IMR-90 (cell line): ENCODE data around the gene GABARAPL1. TPM values are rescaled to one million over a fixed set of nuclear protein-coding genes. Genes with fewer than 3 reads are reported as not detected.

Experiments
- ATAC-seq: fragments of 200-7000 bp; cut with Tn5 transposase; 2 replicates; pipeline ENCODE4 v1.9.1; 2020; ENCODE audit warnings: low read depth, mild to moderate bottlenecking, moderate library complexity
- BruUV-seq: library from RNA; stranded (reverse); fragments of 400-500 nt; replicated peaks from 2 replicates; lab custom pipeline; 2021; lab: Mats Ljungman, UMichigan
- CTCF ChIA-PET: fragments of 300-600 bp; formaldehyde crosslinking; extraction: SDS; loops from one replicate; lab custom pipeline; 2021; ENCODE audit warnings: antibody characterized with exemption; lab: Yijun Ruan, JAX
- POLR2A ChIA-PET: fragments of 300-600 bp; sonication (Branson Sonifier 250); formaldehyde crosslinking; loops from one replicate; lab custom pipeline; 2022; ENCODE audit warnings: antibody characterized with exemption; ENCODE audit not compliant: unreplicated experiment; lab: Charles Lee
- DNase-seq: peaks from one replicate; pipeline ENCODE4 v3.0.0; 2013
- H2AFZ ChIP-seq: replicated peaks from 2 replicates; pipeline ENCODE3; 2013; ENCODE audit warnings: low read length, mild to moderate bottlenecking; ENCODE audit not compliant: poor library complexity
- H2AK5ac ChIP-seq: 2 replicates; pipeline ENCODE4 v1.6.1; 2013; ENCODE audit warnings: low read depth, low read length, inconsistent platforms
- H2AK9ac ChIP-seq: replicated peaks from 2 replicates; pipeline ENCODE3; 2013; ENCODE audit warnings: mild to moderate bottlenecking, low read depth, low read length, moderate library complexity; ENCODE audit not compliant: poor library complexity
- H2BK120ac ChIP-seq: 2 replicates; pipeline ENCODE4 v1.6.1; 2013; ENCODE audit warnings: low read depth, low read length, inconsistent platforms
- H2BK15ac ChIP-seq: 3 replicates; pipeline ENCODE4 v1.6.1; 2013; ENCODE audit warnings: low read depth, low read length, inconsistent platforms
- H2BK20ac ChIP-seq: 2 replicates; pipeline ENCODE4 v1.6.1; 2013; ENCODE audit warnings: low read depth, mild to moderate bottlenecking, inconsistent platforms, low read length, moderate library complexity
- H2BK5ac ChIP-seq: 2 replicates; pipeline ENCODE4 v1.6.1; 2013; ENCODE audit warnings: mild to moderate bottlenecking, low read depth, low read length, inconsistent platforms; ENCODE audit not compliant: poor library complexity, severe bottlenecking
- H3K14ac ChIP-seq: replicated peaks from 2 replicates; pipeline ENCODE4 v1.6.1; 2013; ENCODE audit warnings: low read depth, low read length, inconsistent platforms
- H3K18ac ChIP-seq: 2 replicates; pipeline ENCODE4 v1.6.1; 2013; ENCODE audit warnings: low read depth, low read length, control low read depth
- H3K23ac ChIP-seq: 2 replicates; pipeline ENCODE4 v1.6.1; 2013; ENCODE audit warnings: low read depth, low read length, inconsistent platforms
- H3K27ac ChIP-seq: 2 replicates; pipeline ENCODE4 v1.5.1; 2013; ENCODE audit warnings: mild to moderate bottlenecking, control low read depth, low read length; ENCODE audit not compliant: insufficient read depth
- H3K27me3 ChIP-seq: 2 replicates; pipeline ENCODE4 v1.6.1; 2013; ENCODE audit warnings: low read length; ENCODE audit not compliant: control insufficient read depth, insufficient read depth
- H3K36me3 ChIP-seq: 2 replicates; pipeline ENCODE4 v1.6.1; 2013; ENCODE audit warnings: low read length, mixed read lengths; ENCODE audit not compliant: control insufficient read depth, insufficient read depth
- H3K4ac ChIP-seq: 2 replicates; pipeline ENCODE4 v1.6.1; 2013; ENCODE audit warnings: low read depth, low read length, inconsistent platforms
- H3K4me1 ChIP-seq: 2 replicates; pipeline ENCODE4 v1.6.1; 2013; ENCODE audit warnings: low read length, mixed read lengths; ENCODE audit not compliant: control insufficient read depth, insufficient read depth
- H3K4me2 ChIP-seq: 2 replicates; pipeline ENCODE4 v1.6.1; 2013; ENCODE audit warnings: low read depth, mild to moderate bottlenecking, control low read depth, low read length, moderate library complexity
- H3K4me3 ChIP-seq: 2 replicates; pipeline ENCODE4 v1.5.1; 2013; ENCODE audit warnings: low read depth, mild to moderate bottlenecking, control low read depth, low read length, moderate library complexity; ENCODE audit not compliant: insufficient read depth
- H3K56ac ChIP-seq: 2 replicates; pipeline ENCODE4 v1.6.1; 2013; ENCODE audit warnings: low read length, inconsistent platforms; ENCODE audit not compliant: insufficient read depth; ENCODE audit errors: extremely low read depth
- H3K79me1 ChIP-seq, 2 experiments: 2 replicates each; pipeline ENCODE4 v1.6.1; 2013; ENCODE audit warnings: low read length in 2 of 2, inconsistent platforms in 1 of 2, low read depth in 1 of 2
- H3K9ac ChIP-seq: 2 replicates; pipeline ENCODE4 v1.6.1; 2013; ENCODE audit warnings: low read depth, low read length, control low read depth
- H3K9me1 ChIP-seq: 2 replicates; pipeline ENCODE4 v1.6.1; 2013; ENCODE audit warnings: low read length, inconsistent platforms; ENCODE audit not compliant: insufficient read depth
- H3K9me3 ChIP-seq: 2 replicates; pipeline ENCODE4 v1.6.1; 2013; ENCODE audit warnings: low read length; ENCODE audit not compliant: control insufficient read depth, insufficient read depth
- H4K20me1 ChIP-seq: 2 replicates; pipeline ENCODE4 v1.6.1; 2013; ENCODE audit warnings: low read length, inconsistent platforms; ENCODE audit not compliant: insufficient read depth
- H4K5ac ChIP-seq: 2 replicates; pipeline ENCODE4 v1.6.1; 2013; ENCODE audit warnings: mild to moderate bottlenecking, low read depth, low read length, control low read depth
- H4K8ac ChIP-seq, 2 experiments: 2 replicates each; pipeline ENCODE4 v1.6.1; 2013; ENCODE audit warnings: low read depth in 2 of 2, low read length in 2 of 2, control low read depth in 1 of 2, inconsistent platforms in 1 of 2
- H4K91ac ChIP-seq: 2 replicates; pipeline ENCODE4 v1.6.1; 2013; ENCODE audit warnings: low read depth, low read length, inconsistent platforms; ENCODE audit not compliant: insufficient read depth
- CHD1 ChIP-seq: IDR thresholded peaks from 2 replicates; pipeline ENCODE4 v1.6.1; 2012; ENCODE audit warnings: low read depth, low read length, improper control_type of control experiment
- ELK1 ChIP-seq: fragments of 150-350 bp; IDR thresholded peaks from 2 replicates; pipeline ENCODE4 v1.6.1; 2016; ENCODE audit warnings: low read depth, mild to moderate bottlenecking, low read length, moderate library complexity, borderline replicate concordance
- POLR2A ChIP-seq: IDR thresholded peaks from 2 replicates; pipeline ENCODE4 v1.6.1; 2012; ENCODE audit warnings: mild to moderate bottlenecking, low read depth, low read length
- RAD21 ChIP-seq: IDR thresholded peaks from 2 replicates; pipeline ENCODE4 v1.6.1; 2012; ENCODE audit warnings: low read length, improper control_type of control experiment
- SMC3 ChIP-seq: fragments of 150-350 bp; IDR thresholded peaks from 2 replicates; pipeline ENCODE4 v1.6.1; 2016; ENCODE audit warnings: low read depth, mild to moderate bottlenecking, antibody characterized with exemption, low read length, moderate library complexity
- WGBS, 2 experiments: methylation state at CpG; one replicate each; pipeline versions ENCODE4 v1.1.5 to v1.1.7; 2013; ENCODE audit warnings: missing lambda C conversion rate in 2 of 2; ENCODE audit not compliant: insufficient read length in 1 of 2; ENCODE audit errors: extremely low coverage in 2 of 2; 5-methylcytosine and 5-hydroxymethylcytosine counted together
- dilution Hi-C: fragments of 300-500 bp; cut with HindIII; formaldehyde crosslinking; loops from one replicate; pipeline ENCODE4 v1.14.3; 2018; ENCODE audit warnings: low sequenced_read_pairs; ENCODE audit not compliant: unreplicated experiment
- in situ Hi-C: fragments of 300-500 bp; cut with MboI; formaldehyde crosslinking; loops from 3 replicates; pipeline ENCODE4 v1.14.3; 2019; ENCODE audit warnings: low sequenced_read_pairs, inconsistent platforms, mixed read lengths
- intact Hi-C: fragments of 100-400 bp; cut with micrococcal nuclease; formaldehyde crosslinking; loops from 2 replicates; pipeline ENCODE4 v1.10.0; 2022
- polyA plus RNA-seq, 3 experiments: library from polyadenylated mRNA; depleted of rRNA; stranded (reverse); fragments of >200 nt; gene quantifications; 2 replicates each; pipeline ENCODE4 v1.2.3, GENCODE V29; 2012; ENCODE audit warnings: low replicate concordance in 1 of 3
- total RNA-seq: library from RNA; depleted of rRNA; stranded (reverse); fragments of >200 nt; gene quantifications from 2 replicates; pipeline ENCODE4 v1.2.3, GENCODE V29; 2012
- TF ChIP-seq, protein P1 (sequence below): conservative IDR thresholded peaks from 2 replicates; pipeline ENCODE4 v1.5.1; 2012; ENCODE audit warnings: mild to moderate bottlenecking, low read depth, low read length, improper control_type of control experiment

GABARAPL1 gene
- total and polyA plus RNA-seq, 2 of the 4 experiments (the other 2 are of a cell fraction) = 51.6 to 93.6 TPM

- TF ChIP-seq POLR2A = no peak
Observed at GRCh38 chr12:10189653-10190052, 23.0 kb upstream of the GABARAPL1 start (continued).

- H3K9ac ChIP-seq = no peak overlapping the region; the same call in 1 of the 2 replicates
- peak overlapping the region; percentile 49 for H2AK5ac ChIP-seq
- H2BK15ac ChIP-seq = peak overlapping the region; percentile 60; the same call in 1 of the 3 replicates
- peak overlapping the region; percentile 36 for H2AFZ ChIP-seq
- no peaks in the 10 kb centered on the region for H3K9me3 ChIP-seq
- H3K4me1 ChIP-seq = peaks cover 12% of the 10 kb centered on the region
- TF ChIP-seq SMC3 (peak; percentile 57), ELK1 (no peak), CHD1 (no peak), RAD21 (peak; percentile 87)
- TF ChIP-seq, protein P1, sequence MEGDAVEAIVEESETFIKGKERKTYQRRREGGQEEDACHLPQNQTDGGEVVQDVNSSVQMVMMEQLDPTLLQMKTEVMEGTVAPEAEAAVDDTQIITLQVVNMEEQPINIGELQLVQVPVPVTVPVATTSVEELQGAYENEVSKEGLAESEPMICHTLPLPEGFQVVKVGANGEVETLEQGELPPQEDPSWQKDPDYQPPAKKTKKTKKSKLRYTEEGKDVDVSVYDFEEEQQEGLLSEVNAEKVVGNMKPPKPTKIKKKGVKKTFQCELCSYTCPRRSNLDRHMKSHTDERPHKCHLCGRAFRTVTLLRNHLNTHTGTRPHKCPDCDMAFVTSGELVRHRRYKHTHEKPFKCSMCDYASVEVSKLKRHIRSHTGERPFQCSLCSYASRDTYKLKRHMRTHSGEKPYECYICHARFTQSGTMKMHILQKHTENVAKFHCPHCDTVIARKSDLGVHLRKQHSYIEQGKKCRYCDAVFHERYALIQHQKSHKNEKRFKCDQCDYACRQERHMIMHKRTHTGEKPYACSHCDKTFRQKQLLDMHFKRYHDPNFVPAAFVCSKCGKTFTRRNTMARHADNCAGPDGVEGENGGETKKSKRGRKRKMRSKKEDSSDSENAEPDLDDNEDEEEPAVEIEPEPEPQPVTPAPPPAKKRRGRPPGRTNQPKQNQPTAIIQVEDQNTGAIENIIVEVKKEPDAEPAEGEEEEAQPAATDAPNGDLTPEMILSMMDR = peak; percentile 85
- H3K56ac ChIP-seq = no peak overlapping the region; the same call in 1 of the 2 replicates
- 33% methylated on average over 1 of the region's 13 CpGs; no CpG with 5 or more reads in 1 of the 2 experiments for WGBS, 2 experiments
- H4K5ac ChIP-seq = peak overlapping the region; percentile 32; the same call in 1 of the 2 replicates
- ATAC-seq = peak; percentile 87
- no peak overlapping the region for H2AK9ac ChIP-seq
- H3K9me1 ChIP-seq = peaks cover 3% of the 10 kb centered on the region
- no peaks in the 10 kb centered on the region for H3K27me3 ChIP-seq
- CTCF ChIA-PET = interaction anchor here (1.0 to 2.6 kb wide), 5 partner anchors 24 to 157 kb away, joined by 3 to 31 read pairs (median 5); no protein-coding TSS in a partner anchor
- H3K14ac ChIP-seq = 0 out of 2 replicates have a peak overlapping the region, but pooled peaks have one; percentile 35
- intact Hi-C loops (loop anchor here (1.0 to 5.0 kb wide), 5 partner anchors 22 to 438 kb away; partner anchors contain the start of gene GABARAPL1), in situ Hi-C loops (loop anchor here (5.0 kb wide), 1 partner anchor 38 kb away; no protein-coding TSS in a partner anchor), dilution Hi-C loops (no loop called here)
- H3K36me3 ChIP-seq = no peaks in the 10 kb centered on the region
- H3K23ac ChIP-seq = peak overlapping the region; percentile 20; the same call in 1 of the 2 replicates
- H3K4me2 ChIP-seq = no peak overlapping the region
- H2BK5ac ChIP-seq = peak overlapping the region; percentile 94
- no peaks in the 10 kb centered on the region for H4K20me1 ChIP-seq
- POLR2A ChIA-PET = interaction anchor here (1.2 kb wide), 1 partner anchor 158 kb away, joined by 6 read pairs; no protein-coding TSS in a partner anchor
- H4K91ac ChIP-seq = peak overlapping the region; percentile 62
- H3K79me1 ChIP-seq = no peaks in the 10 kb centered on the region
- peak overlapping the region; percentile 5 for H3K18ac ChIP-seq
- peak overlapping the region; percentile 63 for H3K4ac ChIP-seq
- peak overlapping the region; percentile 34; the same call in 1 of the 2 replicates for H3K27ac ChIP-seq
- H4K8ac ChIP-seq = peak overlapping the region in 1 of 2 experiments; percentile 75; a peak in 3 of 4 replicates
- no peak overlapping the region for H3K4me3 ChIP-seq
- H2BK120ac ChIP-seq = peak overlapping the region; percentile 96
- BruUV-seq = TSS peak; percentile 84
- DNase-seq = peak; percentile 77
- peak overlapping the region; percentile 77 for H2BK20ac ChIP-seq
Observed at GRCh38 chr12:10190558-10191388, 21.9 kb upstream of the GABARAPL1 start.
